ENCODE data around the gene HAUS6.
"Not testable (repeated sequence)": the region's sequence is repeated elsewhere in the genome, so short reads cannot be mapped to it uniquely, and the experiment has no call there.

Gene HAUS6

GRCh38 chr9:19036611-19037010 is 66.1 kb downstream of the HAUS6 start:
- H3K27ac ChIP-seq (ENCODE audit: low read depth in 2 of 2, low read length in 2 of 2), result no peak overlapping the region
- H3K27me3 ChIP-seq (ENCODE audit: control insufficient read depth in 2 of 2, insufficient read depth in 2 of 2, low read length in 2 of 2), result no peaks in the 10 kb centered on the region
- no peaks in the 10 kb centered on the region for H3K36me3 ChIP-seq (ENCODE audit: control insufficient read depth in 2 of 2, insufficient read depth in 2 of 2, low read length in 2 of 2)
- no peaks in the 10 kb centered on the region for H3K9me3 ChIP-seq (ENCODE audit: control insufficient read depth in 2 of 2, low read length in 2 of 2)
- H3K4me1 ChIP-seq (ENCODE audit: control insufficient read depth in 2 of 2, insufficient read depth in 2 of 2, low read length in 2 of 2), result no peaks in the 10 kb centered on the region
- no peak overlapping the region for H3K4me3 ChIP-seq (ENCODE audit: low read length in 2 of 2)
- H3K9ac ChIP-seq (ENCODE audit: low read depth in 1 of 2, low read length in 2 of 2), result no peak overlapping the region

- Histone ChIP-seq H3K9me3 (ENCODE audit: control insufficient read depth in 2 of 2, low read length in 2 of 2) (no peaks in the 10 kb centered on the region), H3K4me1 (ENCODE audit: control insufficient read depth in 2 of 2, insufficient read depth in 2 of 2, low read length in 2 of 2) (no peaks in the 10 kb centered on the region)
Measured at GRCh38 chr9:19033015-19033414, 69.7 kb downstream of the HAUS6 start, which contains the start of gene SAXO1. TSS of gene SAXO1 (minus strand) at chr9:19033209. CDS start at chr9:19032908, 301 bp downstream.

DNA sequence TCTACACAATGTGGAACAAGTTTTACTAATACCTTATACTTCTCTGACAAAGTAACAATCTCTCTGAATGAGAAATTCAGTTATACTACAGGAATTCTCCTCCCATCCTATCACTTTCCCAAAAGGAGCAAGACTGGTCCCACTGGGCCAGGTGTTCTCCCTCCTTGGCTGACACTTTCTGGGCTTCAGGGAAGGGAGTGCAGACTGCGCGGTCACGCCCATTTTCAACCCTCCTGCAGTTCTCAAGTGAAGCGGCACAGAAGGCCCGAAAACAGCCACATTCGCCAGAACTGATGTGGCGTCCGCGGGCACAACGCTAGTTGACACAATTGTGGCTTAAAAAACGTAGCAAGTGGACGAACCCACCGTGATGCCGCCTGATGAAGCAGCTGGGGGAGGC is 70.3 kb downstream of the HAUS6 start:
- no peaks in the 10 kb centered on the region for H3K27me3 ChIP-seq (ENCODE audit: control insufficient read depth in 2 of 2, insufficient read depth in 2 of 2, low read length in 2 of 2)
- H3K36me3 ChIP-seq (ENCODE audit: control insufficient read depth in 2 of 2, insufficient read depth in 2 of 2, low read length in 2 of 2), result no peaks in the 10 kb centered on the region
- no peak overlapping the region for H3K4me3 ChIP-seq (ENCODE audit: low read length in 2 of 2)
- H3K9ac ChIP-seq (ENCODE audit: low read depth in 1 of 2, low read length in 2 of 2), result no peak overlapping the region
- no peak overlapping the region for H3K27ac ChIP-seq (ENCODE audit: low read depth in 2 of 2, low read length in 2 of 2)
- no peaks in the 10 kb centered on the region for H3K4me1 ChIP-seq (ENCODE audit: control insufficient read depth in 2 of 2, insufficient read depth in 2 of 2, low read length in 2 of 2)
- H3K9me3 ChIP-seq (ENCODE audit: control insufficient read depth in 2 of 2, low read length in 2 of 2), result no peaks in the 10 kb centered on the region

More at GRCh38 chr9:19033015-19033414, 69.7 kb downstream of the HAUS6 start, which contains the start of gene SAXO1:
- no peaks in the 10 kb centered on the region for H3K36me3 ChIP-seq (ENCODE audit: control insufficient read depth in 2 of 2, insufficient read depth in 2 of 2, low read length in 2 of 2)
- no peak within 1 kb of the TSS for H3K27ac ChIP-seq (ENCODE audit: low read depth in 2 of 2, low read length in 2 of 2)
- no peak within 1 kb of the TSS for H3K4me3 ChIP-seq (ENCODE audit: low read length in 2 of 2)
- H3K27me3 ChIP-seq (ENCODE audit: control insufficient read depth in 2 of 2, insufficient read depth in 2 of 2, low read length in 2 of 2), result no peaks in the 10 kb centered on the region
- no peak within 1 kb of the TSS for H3K9ac ChIP-seq (ENCODE audit: low read depth in 1 of 2, low read length in 2 of 2)

DNA sequence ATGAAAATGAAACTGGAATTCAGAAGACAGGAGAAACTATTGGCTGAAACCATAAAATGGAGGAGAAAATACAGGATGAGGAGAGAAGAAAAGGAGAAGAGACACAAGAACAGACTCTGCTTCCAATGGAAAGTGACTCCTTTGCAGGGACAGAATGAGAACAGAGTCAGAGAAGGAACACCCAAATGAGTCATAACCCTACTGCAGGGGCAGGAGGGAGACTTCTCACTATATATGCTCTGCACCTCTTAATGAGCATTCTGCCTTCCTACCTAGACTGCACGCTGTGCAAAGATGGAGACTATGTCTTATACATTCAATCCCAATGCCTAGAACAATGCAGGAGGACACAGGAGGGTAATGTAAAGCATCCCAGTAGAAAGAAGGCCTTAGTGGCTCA is 71.8 kb downstream of the HAUS6 start:
- H3K36me3 ChIP-seq (ENCODE audit: control insufficient read depth in 2 of 2, insufficient read depth in 2 of 2, low read length in 2 of 2), result no peaks in the 10 kb centered on the region
- no peaks in the 10 kb centered on the region for H3K9me3 ChIP-seq (ENCODE audit: control insufficient read depth in 2 of 2, low read length in 2 of 2)
- no peaks in the 10 kb centered on the region for H3K4me1 ChIP-seq (ENCODE audit: control insufficient read depth in 2 of 2, insufficient read depth in 2 of 2, low read length in 2 of 2)
- no peaks in the 10 kb centered on the region for H3K27me3 ChIP-seq (ENCODE audit: control insufficient read depth in 2 of 2, insufficient read depth in 2 of 2, low read length in 2 of 2)
- no peak overlapping the region for H3K27ac ChIP-seq (ENCODE audit: low read depth in 2 of 2, low read length in 2 of 2)
- H3K9ac ChIP-seq (ENCODE audit: low read depth in 1 of 2, low read length in 2 of 2), result no peak overlapping the region
- H3K4me3 ChIP-seq (ENCODE audit: low read length in 2 of 2), result no peak overlapping the region

DNA sequence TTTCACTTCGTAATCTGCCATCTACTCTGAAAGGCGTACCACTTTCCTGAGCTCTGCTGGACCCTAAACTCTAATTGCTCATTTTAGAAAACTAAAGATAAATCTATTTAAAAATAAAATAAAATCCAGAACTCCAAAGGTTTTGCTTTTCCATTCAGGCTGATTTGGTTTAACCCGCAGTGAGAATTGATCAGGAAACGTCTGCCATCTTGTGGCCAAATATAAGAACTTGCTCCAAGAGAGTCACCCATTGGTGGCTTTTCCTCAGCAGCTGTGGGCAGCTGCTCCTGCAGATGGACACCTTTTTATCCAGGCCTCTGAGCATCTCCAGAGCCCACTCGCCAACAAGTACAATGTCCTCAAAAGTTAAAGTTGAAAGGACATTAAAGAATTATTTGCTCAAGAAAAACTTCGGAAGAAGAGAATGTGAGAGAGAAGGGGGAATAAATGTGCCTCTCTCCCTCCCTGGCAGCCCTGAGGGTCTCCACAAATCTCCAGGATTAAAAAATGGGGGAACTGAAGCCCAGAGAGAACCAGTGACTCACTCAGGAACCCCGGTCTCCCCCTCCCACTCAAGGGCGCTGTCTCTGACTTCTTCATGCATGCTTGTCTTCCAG is 73.8 kb downstream of the HAUS6 start:
- Histone ChIP-seq H3K9ac (ENCODE audit: low read depth in 1 of 2, low read length in 2 of 2) (no peak overlapping the region), H3K4me1 (ENCODE audit: control insufficient read depth in 2 of 2, insufficient read depth in 2 of 2, low read length in 2 of 2) (no peaks in the 10 kb centered on the region), H3K9me3 (ENCODE audit: control insufficient read depth in 2 of 2, low read length in 2 of 2) (no peaks in the 10 kb centered on the region), H3K36me3 (ENCODE audit: control insufficient read depth in 2 of 2, insufficient read depth in 2 of 2, low read length in 2 of 2) (no peaks in the 10 kb centered on the region), H3K27ac (ENCODE audit: low read depth in 2 of 2, low read length in 2 of 2) (no peak overlapping the region), H3K4me3 (ENCODE audit: low read length in 2 of 2) (no peak overlapping the region), H3K27me3 (ENCODE audit: control insufficient read depth in 2 of 2, insufficient read depth in 2 of 2, low read length in 2 of 2) (no peaks in the 10 kb centered on the region)

DNA sequence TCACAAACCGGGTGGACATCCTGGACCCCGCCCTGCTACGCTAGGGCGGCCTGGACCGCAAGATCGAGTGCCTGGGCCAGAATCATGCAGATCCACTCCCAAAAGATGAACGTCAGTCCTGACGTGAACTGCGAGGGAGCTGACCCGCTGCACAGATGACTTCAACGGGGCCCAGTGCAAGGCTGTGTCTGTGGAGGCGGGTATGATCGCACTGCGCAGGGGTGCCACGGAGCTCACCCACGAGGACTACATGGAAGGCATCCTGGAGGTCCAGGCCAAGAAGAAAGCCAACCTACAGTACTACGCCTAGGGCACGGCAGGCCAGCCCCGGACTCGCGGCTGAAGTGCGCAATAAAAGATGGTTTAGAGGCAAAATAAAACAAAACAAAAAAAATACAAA is 74.9 kb downstream of the HAUS6 start:
- H3K27me3 ChIP-seq (ENCODE audit: control insufficient read depth in 2 of 2, insufficient read depth in 2 of 2, low read length in 2 of 2), result no peaks in the 10 kb centered on the region
- no peaks in the 10 kb centered on the region for H3K36me3 ChIP-seq (ENCODE audit: control insufficient read depth in 2 of 2, insufficient read depth in 2 of 2, low read length in 2 of 2)
- H3K9ac ChIP-seq (ENCODE audit: low read depth in 1 of 2, low read length in 2 of 2), result no peak overlapping the region
- no peaks in the 10 kb centered on the region for H3K9me3 ChIP-seq (ENCODE audit: control insufficient read depth in 2 of 2, low read length in 2 of 2)
- no peak overlapping the region for H3K27ac ChIP-seq (ENCODE audit: low read depth in 2 of 2, low read length in 2 of 2)
- no peak overlapping the region for H3K4me3 ChIP-seq (ENCODE audit: low read length in 2 of 2)
- no peaks in the 10 kb centered on the region for H3K4me1 ChIP-seq (ENCODE audit: control insufficient read depth in 2 of 2, insufficient read depth in 2 of 2, low read length in 2 of 2)

GRCh38 chr9:19026375-19026774 is 76.3 kb downstream of the HAUS6 start:
- no peaks in the 10 kb centered on the region for H3K36me3 ChIP-seq (ENCODE audit: control insufficient read depth in 2 of 2, insufficient read depth in 2 of 2, low read length in 2 of 2)
- H3K4me1 ChIP-seq (ENCODE audit: control insufficient read depth in 2 of 2, insufficient read depth in 2 of 2, low read length in 2 of 2), result no peaks in the 10 kb centered on the region
- H3K4me3 ChIP-seq (ENCODE audit: low read length in 2 of 2), result no peak overlapping the region
- H3K27me3 ChIP-seq (ENCODE audit: control insufficient read depth in 2 of 2, insufficient read depth in 2 of 2, low read length in 2 of 2), result no peaks in the 10 kb centered on the region
- no peaks in the 10 kb centered on the region for H3K9me3 ChIP-seq (ENCODE audit: control insufficient read depth in 2 of 2, low read length in 2 of 2)
- H3K9ac ChIP-seq (ENCODE audit: low read depth in 1 of 2, low read length in 2 of 2), result no peak overlapping the region
- H3K27ac ChIP-seq (ENCODE audit: low read depth in 2 of 2, low read length in 2 of 2), result no peak overlapping the region

GRCh38 chr9:19023078-19023477 is 79.6 kb downstream of the HAUS6 start:
- H3K9ac ChIP-seq (ENCODE audit: low read depth in 1 of 2, low read length in 2 of 2), result no peak overlapping the region
- H3K36me3 ChIP-seq (ENCODE audit: control insufficient read depth in 2 of 2, insufficient read depth in 2 of 2, low read length in 2 of 2), result no peaks in the 10 kb centered on the region
- H3K4me3 ChIP-seq (ENCODE audit: low read length in 2 of 2), result no peak overlapping the region
- no peak overlapping the region for H3K27ac ChIP-seq (ENCODE audit: low read depth in 2 of 2, low read length in 2 of 2)
- H3K9me3 ChIP-seq (ENCODE audit: control insufficient read depth in 2 of 2, low read length in 2 of 2), result no peaks in the 10 kb centered on the region
- H3K27me3 ChIP-seq (ENCODE audit: control insufficient read depth in 2 of 2, insufficient read depth in 2 of 2, low read length in 2 of 2), result no peaks in the 10 kb centered on the region
- H3K4me1 ChIP-seq (ENCODE audit: control insufficient read depth in 2 of 2, insufficient read depth in 2 of 2, low read length in 2 of 2), result no peaks in the 10 kb centered on the region

DNA sequence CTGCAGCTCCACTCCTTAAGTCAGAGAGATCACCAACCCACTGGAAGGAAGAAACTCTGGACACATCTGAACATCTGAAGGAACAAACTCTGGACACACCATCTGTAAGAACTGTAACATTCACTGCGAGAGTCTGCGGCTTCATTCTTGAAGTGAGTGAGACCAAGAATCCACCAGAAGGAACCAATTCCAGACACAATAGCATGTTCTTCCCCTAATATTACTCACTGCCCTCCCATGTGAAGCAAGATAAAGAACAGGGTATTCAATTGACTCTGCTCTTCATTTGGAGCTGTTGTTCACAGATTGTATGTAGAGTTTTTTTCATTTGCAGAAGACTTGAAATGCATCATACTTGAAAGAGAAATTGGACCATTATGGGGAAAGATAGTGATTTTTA is 80.5 kb downstream of the HAUS6 start:
- H3K27me3 ChIP-seq (ENCODE audit: control insufficient read depth in 2 of 2, insufficient read depth in 2 of 2, low read length in 2 of 2), result no peaks in the 10 kb centered on the region
- H3K36me3 ChIP-seq (ENCODE audit: control insufficient read depth in 2 of 2, insufficient read depth in 2 of 2, low read length in 2 of 2), result no peaks in the 10 kb centered on the region
- H3K4me3 ChIP-seq (ENCODE audit: low read length in 2 of 2), result no peak overlapping the region
- H3K9me3 ChIP-seq (ENCODE audit: control insufficient read depth in 2 of 2, low read length in 2 of 2), result no peaks in the 10 kb centered on the region
- no peak overlapping the region for H3K27ac ChIP-seq (ENCODE audit: low read depth in 2 of 2, low read length in 2 of 2)
- no peaks in the 10 kb centered on the region for H3K4me1 ChIP-seq (ENCODE audit: control insufficient read depth in 2 of 2, insufficient read depth in 2 of 2, low read length in 2 of 2)
- no peak overlapping the region for H3K9ac ChIP-seq (ENCODE audit: low read depth in 1 of 2, low read length in 2 of 2)

- H3K4me1 ChIP-seq (ENCODE audit: control insufficient read depth in 2 of 2, insufficient read depth in 2 of 2, low read length in 2 of 2); H3K4me3 ChIP-seq (ENCODE audit: low read length in 2 of 2); H3K27ac ChIP-seq (ENCODE audit: low read depth in 2 of 2, low read length in 2 of 2); H3K36me3 ChIP-seq (ENCODE audit: control insufficient read depth in 2 of 2, insufficient read depth in 2 of 2, low read length in 2 of 2); H3K27me3 ChIP-seq (ENCODE audit: control insufficient read depth in 2 of 2, insufficient read depth in 2 of 2, low read length in 2 of 2); H3K9me3 ChIP-seq (ENCODE audit: control insufficient read depth in 2 of 2, low read length in 2 of 2); H3K9ac ChIP-seq (ENCODE audit: low read depth in 1 of 2, low read length in 2 of 2): not testable (repeated sequence)
Measured at GRCh38 chr9:19021649-19022048, 81.1 kb downstream of the HAUS6 start.

All from mucosa of rectum (tissue), 2 donors.